HEK293 (cell line): ENCODE measurements around the gene HAO1.

Experiments
- CTCF ChIA-PET: fragments of 350-600 bp; formaldehyde crosslinking; extraction: SDS; loops from one replicate; lab custom pipeline; 2021; ENCODE audit warnings: antibody characterized with exemption; lab: Yijun Ruan, JAX
- POLR2A ChIA-PET: fragments of 300-600 bp; formaldehyde crosslinking; extraction: SDS; loops from one replicate; lab custom pipeline; 2020; ENCODE audit warnings: antibody characterized with exemption, inconsistent platforms; lab: Yijun Ruan, JAX
- H3K27ac ChIP-seq: fragments of 200-500 bp; sonication (Bioruptor generic); 2 replicates; pipeline ENCODE4 v1.5.1; 2014; ENCODE audit warnings: low read depth, low read length, control low read depth, inconsistent platforms; ENCODE audit errors: extremely low read depth
- H3K36me3 ChIP-seq, 2 experiments: fragments of 200-500 bp in 1 of 2; sonication (Bioruptor generic) in 1 of 2; 1 replicate in 1 of 2; 2 replicates in 1 of 2; pipeline ENCODE4 v1.5.1; 2014 to 2017; ENCODE audit warnings: inconsistent platforms in 2 of 2, low read length in 2 of 2; ENCODE audit not compliant: control insufficient read depth in 2 of 2, insufficient read depth in 1 of 2
- H3K4me1 ChIP-seq: fragments of 200-500 bp; sonication (Bioruptor generic); 2 replicates; pipeline ENCODE4 v1.5.1; 2014; ENCODE audit warnings: mild to moderate bottlenecking, low read length, inconsistent platforms; ENCODE audit not compliant: control insufficient read depth, insufficient read depth
- H3K4me3 ChIP-seq: 2 replicates; pipeline ENCODE4 v1.5.1; 2011; ENCODE audit warnings: low read depth, mild to moderate bottlenecking, control low read depth, low read length, moderate library complexity
- H3K9me3 ChIP-seq: fragments of 200-500 bp; sonication (Bioruptor generic); 2 replicates; pipeline ENCODE4 v1.5.1; 2014; ENCODE audit warnings: low read depth, low read length, inconsistent platforms; ENCODE audit not compliant: control insufficient read depth, insufficient read depth
- KLF9 ChIP-seq: fragments of 450-650 bp; formaldehyde crosslinking; IDR thresholded peaks from 2 replicates; pipeline ENCODE4 v1.5.1; 2016; ENCODE audit warnings: missing biosample characterization, missing genetic modification characterization, low read depth
- MYNN ChIP-seq: fragments of 450-650 bp; formaldehyde crosslinking; IDR thresholded peaks from 2 replicates; pipeline ENCODE4 v1.5.1; 2016; ENCODE audit warnings: missing biosample characterization, missing genetic modification characterization, borderline replicate concordance
- MZF1 ChIP-seq: fragments of 450-650 bp; formaldehyde crosslinking; IDR thresholded peaks from 2 replicates; pipeline ENCODE4 v1.5.1; 2017; ENCODE audit warnings: missing biosample characterization, missing genetic modification characterization, borderline replicate concordance
- SP2 ChIP-seq: fragments of 450-650 bp; formaldehyde crosslinking; IDR thresholded peaks from 2 replicates; pipeline ENCODE4 v1.5.1; 2016; ENCODE audit warnings: missing biosample characterization, missing genetic modification characterization
- ZBTB1 ChIP-seq: fragments of 450-650 bp; formaldehyde crosslinking; IDR thresholded peaks from 2 replicates; pipeline ENCODE4 v1.5.1; 2016; ENCODE audit warnings: missing biosample characterization, missing genetic modification characterization
- ZBTB48 ChIP-seq: fragments of 450-650 bp; formaldehyde crosslinking; IDR thresholded peaks from 2 replicates; pipeline ENCODE4 v1.5.1; 2016; ENCODE audit warnings: missing biosample characterization, missing genetic modification characterization
- ZBTB7A ChIP-seq: fragments of 450-650 bp; formaldehyde crosslinking; IDR thresholded peaks from 2 replicates; pipeline ENCODE4 v1.5.1; 2016; ENCODE audit warnings: low read depth, missing biosample characterization, missing genetic modification characterization
- ZFP69B ChIP-seq: fragments of 450-650 bp; formaldehyde crosslinking; IDR thresholded peaks from 2 replicates; pipeline ENCODE4 v1.5.1; 2016; ENCODE audit warnings: missing biosample characterization, missing genetic modification characterization
- ZIC2 ChIP-seq: fragments of 450-650 bp; formaldehyde crosslinking; IDR thresholded peaks from 2 replicates; pipeline ENCODE4 v1.5.1; 2016; ENCODE audit warnings: missing biosample characterization, missing genetic modification characterization
- ZNF121 ChIP-seq: fragments of 450-650 bp; formaldehyde crosslinking; IDR thresholded peaks from 2 replicates; pipeline ENCODE4 v1.5.1; 2016; ENCODE audit warnings: missing biosample characterization, missing genetic modification characterization
- ZNF132 ChIP-seq: fragments of 450-650 bp; formaldehyde crosslinking; IDR thresholded peaks from 2 replicates; pipeline ENCODE4 v1.5.1; 2017; ENCODE audit warnings: missing biosample characterization, missing genetic modification characterization, borderline replicate concordance
- ZNF16 ChIP-seq: fragments of 450-650 bp; formaldehyde crosslinking; IDR thresholded peaks from 2 replicates; pipeline ENCODE4 v1.5.1; 2016; ENCODE audit warnings: low read depth, missing biosample characterization, missing genetic modification characterization
- ZNF175 ChIP-seq: fragments of 450-650 bp; formaldehyde crosslinking; IDR thresholded peaks from 2 replicates; pipeline ENCODE4 v1.5.1; 2016; ENCODE audit warnings: missing biosample characterization, missing genetic modification characterization
- ZNF324 ChIP-seq: fragments of 450-650 bp; formaldehyde crosslinking; IDR thresholded peaks from 2 replicates; pipeline ENCODE4 v1.5.1; 2016; ENCODE audit warnings: missing biosample characterization, missing genetic modification characterization
- ZNF433 ChIP-seq: fragments of 450-650 bp; formaldehyde crosslinking; IDR thresholded peaks from 2 replicates; pipeline ENCODE4 v1.5.1; 2016; ENCODE audit warnings: missing biosample characterization, missing genetic modification characterization, low read depth
- ZNF48 ChIP-seq: fragments of 450-650 bp; formaldehyde crosslinking; IDR thresholded peaks from 2 replicates; pipeline ENCODE4 v1.5.1; 2016; ENCODE audit warnings: missing biosample characterization, missing genetic modification characterization
- ZNF510 ChIP-seq: fragments of 450-650 bp; formaldehyde crosslinking; IDR thresholded peaks from 2 replicates; pipeline ENCODE4 v1.5.1; 2018; ENCODE audit warnings: mild to moderate bottlenecking, missing genetic modification characterization, missing biosample characterization; ENCODE audit not compliant: insufficient replicate concordance
- TF ChIP-seq, protein P1 (sequence below): fragments of 450-650 bp; formaldehyde crosslinking; IDR thresholded peaks from 2 replicates; pipeline ENCODE4 v1.5.1; 2016; ENCODE audit warnings: missing biosample characterization, missing genetic modification characterization
- TF ChIP-seq, protein P2 (sequence below): fragments of 450-650 bp; formaldehyde crosslinking; IDR thresholded peaks from 2 replicates; pipeline ENCODE4 v1.5.1; 2016; ENCODE audit warnings: missing biosample characterization, missing genetic modification characterization
- TF ChIP-seq, protein P3 (sequence below): fragments of 450-650 bp; formaldehyde crosslinking; IDR thresholded peaks from 2 replicates; pipeline ENCODE4 v1.5.1; 2016; ENCODE audit warnings: missing biosample characterization, missing genetic modification characterization
- TF ChIP-seq, protein P4 (sequence below): fragments of 450-650 bp; IDR thresholded peaks from 2 replicates; pipeline ENCODE4 v1.5.1; 2018; ENCODE audit warnings: missing biosample characterization, mild to moderate bottlenecking, missing genetic modification characterization

HAO1 gene

DNA sequence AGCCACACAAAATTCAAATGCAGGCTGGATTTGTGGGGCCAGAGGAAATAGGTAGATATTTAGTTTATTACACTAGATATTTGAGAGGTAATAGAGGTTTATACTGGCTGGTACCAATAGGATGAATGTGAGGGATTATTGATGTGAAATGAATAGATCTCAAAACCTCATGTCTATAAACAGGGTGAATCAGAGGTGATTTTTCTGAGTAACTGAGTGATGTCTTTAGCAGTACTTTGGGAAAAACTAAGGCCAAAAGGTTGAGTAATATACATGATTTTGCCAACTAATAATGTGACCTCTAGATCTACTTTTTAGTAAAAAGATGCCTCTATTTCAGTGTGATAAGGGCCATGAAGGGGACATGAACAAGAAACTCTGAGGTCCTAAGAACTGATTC is 86.8 kb downstream of the HAO1 start:
- Histone ChIP-seq H3K4me3 (no peak overlapping the region), H3K4me1 (no peaks in the 10 kb centered on the region), H3K36me3 (no peaks in the 10 kb centered on the region), H3K9me3 (no peaks in the 10 kb centered on the region), H3K27ac (no peak overlapping the region)
- ChIA-PET CTCF (no interaction called here), POLR2A (no interaction called here)
- TF ChIP-seq KLF9 (tag by site-specific recombination): no peak
- TF ChIP-seq, protein P1, sequence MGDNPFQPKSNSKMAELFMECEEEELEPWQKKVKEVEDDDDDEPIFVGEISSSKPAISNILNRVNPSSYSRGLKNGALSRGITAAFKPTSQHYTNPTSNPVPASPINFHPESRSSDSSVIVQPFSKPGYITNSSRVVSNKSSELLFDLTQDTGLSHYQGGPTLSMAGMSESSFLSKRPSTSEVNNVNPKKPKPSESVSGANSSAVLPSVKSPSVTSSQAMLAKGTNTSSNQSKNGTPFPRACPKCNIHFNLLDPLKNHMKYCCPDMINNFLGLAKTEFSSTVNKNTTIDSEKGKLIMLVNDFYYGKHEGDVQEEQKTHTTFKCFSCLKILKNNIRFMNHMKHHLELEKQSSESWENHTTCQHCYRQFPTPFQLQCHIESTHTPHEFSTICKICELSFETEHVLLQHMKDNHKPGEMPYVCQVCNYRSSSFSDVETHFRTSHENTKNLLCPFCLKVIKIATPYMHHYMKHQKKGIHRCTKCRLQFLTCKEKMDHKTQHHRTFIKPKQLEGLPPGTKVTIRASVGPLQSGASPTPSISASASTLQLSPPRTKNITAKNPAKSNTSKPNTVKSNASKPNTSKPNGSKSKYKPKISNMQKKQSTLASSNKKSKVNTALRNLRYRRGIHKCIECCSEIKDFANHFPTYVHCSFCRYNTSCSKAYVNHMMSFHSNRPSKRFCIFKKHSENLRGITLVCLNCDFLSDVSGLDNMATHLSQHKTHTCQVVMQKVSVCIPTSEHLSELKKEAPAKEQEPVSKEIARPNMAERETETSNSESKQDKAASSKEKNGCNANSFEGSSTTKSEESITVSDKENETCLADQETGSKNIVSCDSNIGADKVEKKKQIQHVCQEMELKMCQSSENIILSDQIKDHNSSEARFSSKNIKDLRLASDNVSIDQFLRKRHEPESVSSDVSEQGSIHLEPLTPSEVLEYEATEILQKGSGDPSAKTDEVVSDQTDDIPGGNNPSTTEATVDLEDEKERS (tag by site-specific recombination): no peak
- TF ChIP-seq, protein P2, sequence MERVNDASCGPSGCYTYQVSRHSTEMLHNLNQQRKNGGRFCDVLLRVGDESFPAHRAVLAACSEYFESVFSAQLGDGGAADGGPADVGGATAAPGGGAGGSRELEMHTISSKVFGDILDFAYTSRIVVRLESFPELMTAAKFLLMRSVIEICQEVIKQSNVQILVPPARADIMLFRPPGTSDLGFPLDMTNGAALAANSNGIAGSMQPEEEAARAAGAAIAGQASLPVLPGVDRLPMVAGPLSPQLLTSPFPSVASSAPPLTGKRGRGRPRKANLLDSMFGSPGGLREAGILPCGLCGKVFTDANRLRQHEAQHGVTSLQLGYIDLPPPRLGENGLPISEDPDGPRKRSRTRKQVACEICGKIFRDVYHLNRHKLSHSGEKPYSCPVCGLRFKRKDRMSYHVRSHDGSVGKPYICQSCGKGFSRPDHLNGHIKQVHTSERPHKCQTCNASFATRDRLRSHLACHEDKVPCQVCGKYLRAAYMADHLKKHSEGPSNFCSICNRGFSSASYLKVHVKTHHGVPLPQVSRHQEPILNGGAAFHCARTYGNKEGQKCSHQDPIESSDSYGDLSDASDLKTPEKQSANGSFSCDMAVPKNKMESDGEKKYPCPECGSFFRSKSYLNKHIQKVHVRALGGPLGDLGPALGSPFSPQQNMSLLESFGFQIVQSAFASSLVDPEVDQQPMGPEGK: no peak
- TF ChIP-seq ZBTB48: no peak
- no peak for TF ChIP-seq ZNF16 (tag by site-specific recombination)
- TF ChIP-seq ZNF121 (tag by site-specific recombination): no peak
- TF ChIP-seq ZIC2 (tag by site-specific recombination): no peak
- no peak for TF ChIP-seq ZNF132 (tag by site-specific recombination)
- TF ChIP-seq ZFP69B (tag by site-specific recombination): no peak

DNA sequence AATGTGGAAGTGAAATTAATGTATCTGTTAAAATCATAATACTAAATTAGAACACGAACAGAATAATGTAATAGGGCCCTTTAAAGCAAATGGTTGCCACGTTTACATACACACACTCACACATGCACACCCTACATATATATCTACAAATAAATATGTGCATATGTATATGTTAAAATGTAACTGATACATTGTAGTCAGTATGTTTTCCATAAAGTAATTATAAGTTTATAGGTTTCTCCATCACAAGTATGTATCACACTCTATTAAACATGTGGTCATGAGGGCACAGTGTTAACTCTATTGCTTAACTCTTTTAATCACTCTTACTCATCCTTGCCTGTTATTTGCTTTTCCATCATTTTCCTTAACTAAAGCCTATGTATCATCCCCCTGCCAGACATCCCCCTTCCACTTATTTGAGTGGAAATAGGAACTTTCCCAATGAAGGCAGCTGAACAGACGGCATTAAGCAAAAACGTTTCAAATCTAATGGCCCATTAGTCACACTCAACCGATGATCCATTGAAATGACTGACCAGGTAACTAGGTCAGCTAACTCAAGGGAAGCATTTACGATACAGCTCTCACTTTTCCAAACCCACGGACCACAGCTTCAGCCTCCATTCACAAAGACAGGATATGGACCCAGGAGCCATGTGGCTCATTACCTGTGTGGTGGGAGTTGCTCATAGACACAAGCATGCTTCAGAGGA is 89.3 kb downstream of the HAO1 start:
- H3K36me3 ChIP-seq: no peaks in the 10 kb centered on the region
- no peak overlapping the region for H3K4me3 ChIP-seq
- H3K4me1 ChIP-seq: no peaks in the 10 kb centered on the region
- TF ChIP-seq, protein P3, sequence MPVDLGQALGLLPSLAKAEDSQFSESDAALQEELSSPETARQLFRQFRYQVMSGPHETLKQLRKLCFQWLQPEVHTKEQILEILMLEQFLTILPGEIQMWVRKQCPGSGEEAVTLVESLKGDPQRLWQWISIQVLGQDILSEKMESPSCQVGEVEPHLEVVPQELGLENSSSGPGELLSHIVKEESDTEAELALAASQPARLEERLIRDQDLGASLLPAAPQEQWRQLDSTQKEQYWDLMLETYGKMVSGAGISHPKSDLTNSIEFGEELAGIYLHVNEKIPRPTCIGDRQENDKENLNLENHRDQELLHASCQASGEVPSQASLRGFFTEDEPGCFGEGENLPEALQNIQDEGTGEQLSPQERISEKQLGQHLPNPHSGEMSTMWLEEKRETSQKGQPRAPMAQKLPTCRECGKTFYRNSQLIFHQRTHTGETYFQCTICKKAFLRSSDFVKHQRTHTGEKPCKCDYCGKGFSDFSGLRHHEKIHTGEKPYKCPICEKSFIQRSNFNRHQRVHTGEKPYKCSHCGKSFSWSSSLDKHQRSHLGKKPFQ: no peak
- TF ChIP-seq ZNF324 (no peak), ZNF433 (no peak), ZBTB7A (no peak), ZNF510 (no peak), ZNF48 (tag by site-specific recombination) (no peak), MZF1 (tag by site-specific recombination) (no peak), ZNF175 (no peak), ZBTB1 (tag by site-specific recombination) (no peak), MYNN (tag by site-specific recombination) (no peak), SP2 (tag by site-specific recombination) (no peak)
- TF ChIP-seq, protein P4, sequence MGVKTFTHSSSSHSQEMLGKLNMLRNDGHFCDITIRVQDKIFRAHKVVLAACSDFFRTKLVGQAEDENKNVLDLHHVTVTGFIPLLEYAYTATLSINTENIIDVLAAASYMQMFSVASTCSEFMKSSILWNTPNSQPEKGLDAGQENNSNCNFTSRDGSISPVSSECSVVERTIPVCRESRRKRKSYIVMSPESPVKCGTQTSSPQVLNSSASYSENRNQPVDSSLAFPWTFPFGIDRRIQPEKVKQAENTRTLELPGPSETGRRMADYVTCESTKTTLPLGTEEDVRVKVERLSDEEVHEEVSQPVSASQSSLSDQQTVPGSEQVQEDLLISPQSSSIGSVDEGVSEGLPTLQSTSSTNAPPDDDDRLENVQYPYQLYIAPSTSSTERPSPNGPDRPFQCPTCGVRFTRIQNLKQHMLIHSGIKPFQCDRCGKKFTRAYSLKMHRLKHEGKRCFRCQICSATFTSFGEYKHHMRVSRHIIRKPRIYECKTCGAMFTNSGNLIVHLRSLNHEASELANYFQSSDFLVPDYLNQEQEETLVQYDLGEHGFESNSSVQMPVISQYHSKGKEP: no peak
- TF ChIP-seq, all 188 proteins: peak for 0
- Histone ChIP-seq H3K9me3 (no peaks in the 10 kb centered on the region), H3K27ac (no peak overlapping the region)
- ChIA-PET POLR2A (no interaction called here), CTCF (interaction anchor here (0.6 to 3.4 kb wide), 2 partner anchors 9 to 1095 kb away, joined by 3 to 15 read pairs; no protein-coding TSS in a partner anchor)
